Gastrocnemius medialis (tissue), 4 donors: ENCODE measurements around the gene OVCH2. TPM values are rescaled to one million over a fixed set of nuclear protein-coding genes. Genes with fewer than 3 reads are reported as not detected.

Experiments used
- ATAC-seq, 2 donors: fragments of 150-250 bp; one replicate each; pipeline ENCODE4 v1.9.1; 2016
- DNase-seq, 2 donors: peaks; one replicate each; pipeline ENCODE4 v3.0.0-alpha.2; 2019
- H3K27ac ChIP-seq, 4 donors: fragments of 200-600 bp; sonication (generic); 1 replicate in 1 of 4; 2 replicates in 3 of 4; pipeline ENCODE4 v1.5.1; 2016 to 2018; ENCODE audit warnings: mild to moderate bottlenecking in 2 of 4, moderate library complexity in 1 of 4
- H3K27me3 ChIP-seq, 3 donors: fragments of 200-600 bp; sonication (generic) in 2 of 3; 1 replicate in 1 of 3; 2 replicates in 2 of 3; pipeline versions ENCODE4 v1.5.1 to v1.6.0; 2016 to 2019; ENCODE audit warnings: mild to moderate bottlenecking in 1 of 3, moderate library complexity in 1 of 3
- H3K36me3 ChIP-seq, 2 donors: fragments of 200-600 bp; sonication (generic) in 1 of 2; one replicate each; pipeline ENCODE4 v1.5.1; 2017 to 2018
- H3K4me1 ChIP-seq, 2 donors: fragments of 200-600 bp; sonication (generic) in 1 of 2; one replicate each; pipeline ENCODE4 v1.5.1; 2016 to 2017; ENCODE audit warnings: mild to moderate bottlenecking in 2 of 2
- H3K4me3 ChIP-seq, 4 donors: fragments of 200-600 bp; sonication (generic) in 3 of 4; 1 replicate in 1 of 4; 2 replicates in 3 of 4; pipeline ENCODE4 v1.5.1; 2016 to 2019; ENCODE audit warnings: mild to moderate bottlenecking in 2 of 4
- H3K9me3 ChIP-seq, 3 donors: fragments of 200-600 bp; sonication (generic) in 2 of 3; 1 replicate in 1 of 3; 2 replicates in 2 of 3; pipeline ENCODE4 v1.5.1; 2016 to 2019
- POLR2A ChIP-seq, 2 donors: fragments of 450-650 bp; IDR thresholded peaks; one replicate each; pipeline ENCODE4 v1.6.1; 2017; ENCODE audit warnings: antibody characterized with exemption in 2 of 2, mild to moderate bottlenecking in 2 of 2, moderate library complexity in 2 of 2
- in situ Hi-C, 4 donors: fragments of 200-750 bp; cut with MboI; loops; one replicate each; pipeline versions ENCODE4 v1.15.0 to v1.8.0; 2017; ENCODE audit warnings: low sequenced_read_pairs in 4 of 4
- intact Hi-C: fragments of 100-400 bp; cut with DNase I; formaldehyde crosslinking; loops from one replicate; pipeline ENCODE4 v1.15.1; 2023; ENCODE audit warnings: low total_unique reads
- total RNA-seq, 4 donors: library from RNA; depleted of rRNA; stranded (reverse); fragments of >200 nt; gene quantifications; one replicate each; pipeline versions ENCODE4 v1.1.0 to v1.2.3, GENCODE V29; 2016
- TF ChIP-seq, protein P1 (sequence below), 5 experiments: fragments of 450-650 bp in 3 of 5; fragments of 200-600 bp in 2 of 5; sonication (generic) in 2 of 5; IDR thresholded peaks in 4 of 5; conservative IDR thresholded peaks in 1 of 5; 1 replicate in 4 of 5; 2 replicates in 1 of 5; pipeline ENCODE4 v1.5.1; 2016 to 2019; ENCODE audit warnings: antibody characterized with exemption in 5 of 5, mild to moderate bottlenecking in 3 of 5, moderate library complexity in 3 of 5

Gene OVCH2
- total RNA-seq, 4 donors from 2014 or later: not detected

DNA sequence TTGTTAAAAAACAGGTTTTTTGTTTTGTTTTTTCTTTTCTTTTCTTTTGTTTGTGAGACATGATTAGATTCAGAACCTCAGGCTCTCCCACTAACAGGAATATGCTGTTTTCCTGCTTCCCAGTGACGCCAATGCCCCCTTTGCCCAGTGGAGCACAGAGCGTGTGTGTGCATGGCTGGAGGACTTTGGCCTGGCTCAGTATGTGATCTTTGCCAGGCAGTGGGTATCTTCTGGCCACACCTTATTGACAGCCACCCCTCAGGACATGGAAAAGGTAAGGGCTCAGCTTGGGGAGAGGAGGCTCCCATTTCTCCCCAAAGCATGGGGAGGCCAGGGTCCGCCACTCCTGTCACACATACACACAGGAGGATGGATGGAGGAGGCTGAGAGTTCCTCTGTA, 58.0 kb downstream of the OVCH2 start:
- TF ChIP-seq POLR2A (IDR thresholded peaks at IDR 0.05): no peak
- TF ChIP-seq, protein P1, sequence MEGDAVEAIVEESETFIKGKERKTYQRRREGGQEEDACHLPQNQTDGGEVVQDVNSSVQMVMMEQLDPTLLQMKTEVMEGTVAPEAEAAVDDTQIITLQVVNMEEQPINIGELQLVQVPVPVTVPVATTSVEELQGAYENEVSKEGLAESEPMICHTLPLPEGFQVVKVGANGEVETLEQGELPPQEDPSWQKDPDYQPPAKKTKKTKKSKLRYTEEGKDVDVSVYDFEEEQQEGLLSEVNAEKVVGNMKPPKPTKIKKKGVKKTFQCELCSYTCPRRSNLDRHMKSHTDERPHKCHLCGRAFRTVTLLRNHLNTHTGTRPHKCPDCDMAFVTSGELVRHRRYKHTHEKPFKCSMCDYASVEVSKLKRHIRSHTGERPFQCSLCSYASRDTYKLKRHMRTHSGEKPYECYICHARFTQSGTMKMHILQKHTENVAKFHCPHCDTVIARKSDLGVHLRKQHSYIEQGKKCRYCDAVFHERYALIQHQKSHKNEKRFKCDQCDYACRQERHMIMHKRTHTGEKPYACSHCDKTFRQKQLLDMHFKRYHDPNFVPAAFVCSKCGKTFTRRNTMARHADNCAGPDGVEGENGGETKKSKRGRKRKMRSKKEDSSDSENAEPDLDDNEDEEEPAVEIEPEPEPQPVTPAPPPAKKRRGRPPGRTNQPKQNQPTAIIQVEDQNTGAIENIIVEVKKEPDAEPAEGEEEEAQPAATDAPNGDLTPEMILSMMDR (IDR thresholded peaks at IDR 0.05 in 4 of 5, conservative IDR thresholded peaks at IDR 0.05 in 1 of 5): no peak

DNA sequence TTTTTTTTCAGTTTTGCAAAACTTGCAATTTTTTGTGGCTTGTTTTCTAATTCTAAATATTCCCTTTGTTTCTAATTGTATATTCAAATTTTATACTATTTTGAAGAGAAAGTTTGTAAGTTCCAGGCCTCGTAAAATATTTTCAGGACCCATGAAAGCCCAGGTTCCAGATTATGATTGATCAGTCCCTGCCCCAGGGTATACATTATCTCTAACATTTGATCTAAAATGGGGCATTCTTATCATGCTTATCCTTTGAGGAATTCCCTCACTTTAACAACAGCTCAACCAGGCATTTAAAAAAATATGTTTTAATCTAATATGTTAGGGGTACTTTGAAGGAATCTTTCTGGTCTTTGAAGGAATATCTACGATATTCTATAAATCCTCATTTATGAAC, 59.4 kb downstream of the OVCH2 start:
- H3K27me3 ChIP-seq: no peaks in the 10 kb centered on the region
- no peak overlapping the region for H3K4me3 ChIP-seq
- in situ Hi-C loops (no loop called here), intact Hi-C loops (no loop called here)
- H3K4me1 ChIP-seq: no peaks in the 10 kb centered on the region
- peaks cover 2 to 44% of the 10 kb centered on the region in 2 donors for H3K36me3 ChIP-seq
- TF ChIP-seq POLR2A (IDR thresholded peaks at IDR 0.05): no peak
- TF ChIP-seq, protein P1 (IDR thresholded peaks at IDR 0.05 in 4 of 5, conservative IDR thresholded peaks at IDR 0.05 in 1 of 5): no peak
- ATAC-seq: no peak
- no peak for DNase-seq
- H3K27ac ChIP-seq: no peak overlapping the region
- H3K9me3 ChIP-seq: no peaks in the 10 kb centered on the region

More for the DNA sequence above, 58.0 kb downstream of the OVCH2 start:
- H3K27ac ChIP-seq: no peak overlapping the region
- in situ Hi-C loops (no loop called here), intact Hi-C loops (no loop called here)
- H3K4me1 ChIP-seq: no peaks in the 10 kb centered on the region
- ATAC-seq (no peak), DNase-seq (no peak)
- peaks cover 2 to 52% of the 10 kb centered on the region in 2 donors for H3K36me3 ChIP-seq
- H3K9me3 ChIP-seq: no peaks in the 10 kb centered on the region
- H3K27me3 ChIP-seq: no peaks in the 10 kb centered on the region
- H3K4me3 ChIP-seq: no peak overlapping the region

DNA sequence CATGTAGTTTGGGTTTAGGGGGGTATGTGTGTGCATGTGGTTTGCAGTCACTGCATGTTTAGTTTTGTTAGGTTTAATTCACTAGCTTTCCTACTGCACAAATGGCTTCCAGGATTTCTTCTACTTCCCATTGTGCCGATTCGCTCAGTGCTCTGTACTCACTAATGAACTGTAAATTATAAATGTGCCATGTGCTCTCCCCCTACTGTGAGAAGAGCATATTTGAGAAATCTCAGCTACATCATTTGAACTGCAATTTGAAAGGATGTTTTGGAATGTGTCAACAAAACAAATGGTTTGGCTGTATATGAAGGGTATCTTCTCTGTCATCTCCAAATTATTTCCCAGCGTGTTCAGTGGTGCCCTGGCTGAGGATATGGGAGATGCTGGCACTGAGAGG, 61.1 kb downstream of the OVCH2 start:
- Histone ChIP-seq H3K27me3 (no peaks in the 10 kb centered on the region), H3K27ac (no peak overlapping the region), H3K9me3 (no peaks in the 10 kb centered on the region), H3K4me3 (no peak overlapping the region), H3K4me1 (peaks cover 0 to 3% of the 10 kb centered on the region in 2 donors), H3K36me3 (peaks cover 2 to 44% of the 10 kb centered on the region in 2 donors)
- DNase-seq (no peak), ATAC-seq (no peak)
- in situ Hi-C loops: no loop called here
- TF ChIP-seq POLR2A (IDR thresholded peaks at IDR 0.05): no peak
- TF ChIP-seq, protein P1 (IDR thresholded peaks at IDR 0.05 in 4 of 5, conservative IDR thresholded peaks at IDR 0.05 in 1 of 5): no peak
- intact Hi-C loops: no loop called here

DNA sequence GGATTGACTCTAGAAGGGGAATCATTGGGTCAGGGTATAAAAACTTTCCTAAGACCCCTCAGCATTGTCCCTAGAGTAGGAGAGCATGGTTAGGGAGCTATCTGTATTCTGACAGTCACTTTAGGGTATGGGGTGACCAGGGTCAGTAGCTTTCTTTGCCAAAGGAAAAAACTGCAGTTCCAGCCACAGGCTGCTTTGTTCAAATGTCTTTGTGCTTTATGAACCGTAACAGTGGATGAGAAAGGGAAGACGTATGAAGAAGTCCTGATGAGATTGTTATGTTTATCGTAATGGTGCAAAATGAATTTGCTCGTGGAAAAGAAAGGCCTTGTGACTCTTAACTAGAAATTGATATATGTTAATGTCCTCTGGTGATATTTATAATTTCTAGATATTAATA, 63.0 kb downstream of the OVCH2 start:
- intact Hi-C loops (no loop called here), in situ Hi-C loops (no loop called here)
- ATAC-seq (no peak), DNase-seq (no peak)
- Histone ChIP-seq H3K4me3 (no peak overlapping the region), H3K4me1 (peaks cover 0 to 10% of the 10 kb centered on the region in 2 donors), H3K27me3 (no peaks in the 10 kb centered on the region), H3K9me3 (no peaks in the 10 kb centered on the region), H3K27ac (no peak overlapping the region), H3K36me3 (peaks cover 0 to 34% of the 10 kb centered on the region in 2 donors)
- TF ChIP-seq, protein P1 (IDR thresholded peaks at IDR 0.05 in 4 of 5, conservative IDR thresholded peaks at IDR 0.05 in 1 of 5): no peak
- TF ChIP-seq POLR2A (IDR thresholded peaks at IDR 0.05): no peak

DNA sequence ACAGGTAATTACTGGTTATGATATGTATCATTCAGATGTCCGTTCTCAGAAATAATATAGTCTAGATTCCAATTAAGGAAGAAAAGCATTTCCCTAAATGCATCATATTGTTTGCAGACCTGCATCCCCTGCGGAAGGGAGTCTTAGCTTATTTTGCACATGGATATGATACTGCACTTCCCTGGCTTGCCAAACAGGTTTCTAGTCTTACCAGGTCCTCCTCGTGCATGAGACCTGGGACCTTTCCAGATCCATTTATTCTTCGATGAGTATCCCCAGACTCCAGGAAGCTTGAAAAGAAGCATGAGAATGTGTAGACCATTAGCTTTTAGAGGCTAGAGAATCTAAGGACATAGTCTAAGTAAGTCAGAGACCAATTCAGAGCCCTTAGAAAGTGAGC, 63.5 kb downstream of the OVCH2 start:
- intact Hi-C loops: no loop called here
- in situ Hi-C loops: no loop called here
- Histone ChIP-seq H3K4me1 (peaks cover 0 to 10% of the 10 kb centered on the region in 2 donors), H3K4me3 (no peak overlapping the region), H3K27ac (no peak overlapping the region), H3K9me3 (no peaks in the 10 kb centered on the region), H3K27me3 (no peaks in the 10 kb centered on the region), H3K36me3 (peaks cover 0 to 34% of the 10 kb centered on the region in 2 donors)
- DNase-seq (no peak), ATAC-seq (no peak)
- TF ChIP-seq, protein P1 (IDR thresholded peaks at IDR 0.05 in 4 of 5, conservative IDR thresholded peaks at IDR 0.05 in 1 of 5): no peak
- no peak for TF ChIP-seq POLR2A (IDR thresholded peaks at IDR 0.05)
